MM.1S (cell line): ENCODE results near the gene LEFTY1.

Experiments used
- EZH2 ChIP-seq: fragments of 300-600 bp; sonication (generic); optimal IDR thresholded peaks from 2 replicates; pipeline ENCODE3; 2017; ENCODE audit warnings: low read depth, mild to moderate bottlenecking, antibody characterized with exemption, low read length, mixed read lengths
- TF ChIP-seq, protein P1 (sequence below): fragments of 300-600 bp; sonication (generic); IDR thresholded peaks from 2 replicates; pipeline ENCODE4 v1.5.1; 2016; ENCODE audit warnings: antibody characterized with exemption, low read length, mixed read lengths

DNA sequence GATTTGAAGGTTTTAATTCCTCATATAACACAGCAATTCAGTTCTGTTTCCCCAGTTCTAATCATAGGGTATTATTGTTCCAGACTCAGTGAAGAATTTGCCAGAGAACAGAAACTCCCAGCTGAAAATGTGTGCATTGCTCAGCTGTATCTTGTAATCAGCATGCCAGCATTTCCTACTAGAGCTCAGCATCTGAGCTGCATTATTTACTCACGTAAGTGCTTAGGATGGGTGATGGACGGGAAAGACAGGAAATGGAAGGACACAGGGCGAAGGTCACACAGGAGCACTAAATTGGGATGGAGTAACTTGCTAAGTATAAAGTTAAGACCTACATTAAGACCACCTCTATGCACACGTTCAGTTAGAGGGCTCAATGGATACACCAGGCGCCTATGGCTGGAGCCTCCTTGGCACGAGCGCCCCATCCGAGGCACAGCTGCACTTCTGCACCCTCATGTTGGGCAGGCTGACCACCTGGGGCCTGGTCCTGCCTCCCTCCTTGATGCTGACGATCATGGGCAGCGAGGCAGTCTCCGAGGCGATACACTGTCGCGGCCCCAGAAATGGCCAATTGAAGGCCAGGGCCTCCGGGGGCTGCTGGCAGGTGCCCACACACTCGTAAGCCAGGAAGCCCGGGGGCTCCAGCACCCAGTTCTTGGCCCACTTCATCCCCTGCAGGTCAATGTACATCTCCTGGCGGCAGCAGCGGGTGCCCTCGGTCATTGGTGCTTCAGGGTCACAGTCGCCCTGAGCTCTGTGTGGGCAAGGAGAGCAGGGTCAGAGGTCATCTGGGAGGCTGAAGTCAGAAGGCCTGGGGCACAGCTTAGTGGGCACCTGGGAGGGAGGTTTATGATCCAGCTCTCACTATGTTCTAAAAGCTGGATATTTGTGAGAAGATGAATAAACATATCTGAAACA is 48.4 kb upstream of the LEFTY1 start:
- TF ChIP-seq, protein P1, sequence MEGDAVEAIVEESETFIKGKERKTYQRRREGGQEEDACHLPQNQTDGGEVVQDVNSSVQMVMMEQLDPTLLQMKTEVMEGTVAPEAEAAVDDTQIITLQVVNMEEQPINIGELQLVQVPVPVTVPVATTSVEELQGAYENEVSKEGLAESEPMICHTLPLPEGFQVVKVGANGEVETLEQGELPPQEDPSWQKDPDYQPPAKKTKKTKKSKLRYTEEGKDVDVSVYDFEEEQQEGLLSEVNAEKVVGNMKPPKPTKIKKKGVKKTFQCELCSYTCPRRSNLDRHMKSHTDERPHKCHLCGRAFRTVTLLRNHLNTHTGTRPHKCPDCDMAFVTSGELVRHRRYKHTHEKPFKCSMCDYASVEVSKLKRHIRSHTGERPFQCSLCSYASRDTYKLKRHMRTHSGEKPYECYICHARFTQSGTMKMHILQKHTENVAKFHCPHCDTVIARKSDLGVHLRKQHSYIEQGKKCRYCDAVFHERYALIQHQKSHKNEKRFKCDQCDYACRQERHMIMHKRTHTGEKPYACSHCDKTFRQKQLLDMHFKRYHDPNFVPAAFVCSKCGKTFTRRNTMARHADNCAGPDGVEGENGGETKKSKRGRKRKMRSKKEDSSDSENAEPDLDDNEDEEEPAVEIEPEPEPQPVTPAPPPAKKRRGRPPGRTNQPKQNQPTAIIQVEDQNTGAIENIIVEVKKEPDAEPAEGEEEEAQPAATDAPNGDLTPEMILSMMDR, result no peak
- TF ChIP-seq EZH2, result no peak
